Hepatocyte (in vitro differentiated cells): Measurements from ENCODE around the gene PSMD11. TPM values are rescaled to one million over a fixed set of nuclear protein-coding genes. Genes with fewer than 3 reads are reported as not detected.

Experiments
- DNase-seq: peaks from one replicate; pipeline ENCODE4 v3.0.0-alpha.2; 2016; ENCODE audit warnings: low spot score
- H2AFZ ChIP-seq: fragments of 200-600 bp; sonication (generic); 2 replicates; pipeline ENCODE4 v1.6.0; 2016; ENCODE audit warnings: antibody characterized with exemption, mild to moderate bottlenecking
- H3K27ac ChIP-seq: fragments of 200-600 bp; sonication (generic); 2 replicates; pipeline ENCODE4 v1.5.1; 2016; ENCODE audit warnings: mild to moderate bottlenecking
- H3K27me3 ChIP-seq: fragments of 200-600 bp; sonication (generic); 2 replicates; pipeline ENCODE4 v1.6.1; 2016
- H3K36me3 ChIP-seq: fragments of 200-600 bp; sonication (generic); replicated peaks from 2 replicates; pipeline ENCODE4 v1.5.1; 2016; ENCODE audit warnings: low read depth; ENCODE audit not compliant: insufficient read depth
- H3K4me1 ChIP-seq: fragments of 200-600 bp; sonication (generic); 2 replicates; pipeline ENCODE4 v1.5.1; 2016; ENCODE audit warnings: mild to moderate bottlenecking, moderate library complexity; ENCODE audit not compliant: insufficient read depth
- H3K4me2 ChIP-seq: fragments of 200-600 bp; sonication (generic); 2 replicates; pipeline ENCODE4 v1.6.0; 2016
- H3K4me3 ChIP-seq: fragments of 200-600 bp; sonication (generic); 2 replicates; pipeline ENCODE4 v1.5.1; 2016; ENCODE audit warnings: mild to moderate bottlenecking
- H3K79me2 ChIP-seq: fragments of 200-600 bp; sonication (generic); 2 replicates; pipeline ENCODE4 v1.6.0; 2017; ENCODE audit warnings: mild to moderate bottlenecking
- H3K9me2 ChIP-seq: fragments of 200-600 bp; sonication (generic); replicated peaks from 2 replicates; pipeline ENCODE4 v1.6.0; 2017; ENCODE audit warnings: mild to moderate bottlenecking; ENCODE audit not compliant: insufficient read depth
- H3K9me3 ChIP-seq: fragments of 200-600 bp; sonication (generic); 2 replicates; pipeline ENCODE4 v1.5.1; 2016; ENCODE audit warnings: low read depth, mild to moderate bottlenecking
- H4K20me1 ChIP-seq: fragments of 200-600 bp; sonication (generic); 2 replicates; pipeline ENCODE4 v1.6.0; 2016; ENCODE audit warnings: mild to moderate bottlenecking; ENCODE audit not compliant: insufficient read depth, poor library complexity, severe bottlenecking
- EZH2 ChIP-seq: fragments of 200-600 bp; sonication (generic); IDR thresholded peaks from 2 replicates; pipeline ENCODE4 v1.6.1; 2016; ENCODE audit warnings: antibody characterized with exemption, mild to moderate bottlenecking, borderline replicate concordance
- EZH2phosphoT487 ChIP-seq: fragments of 200-600 bp; sonication (generic); IDR thresholded peaks from one replicate; pipeline ENCODE4 v1.6.1; 2018; ENCODE audit warnings: antibody characterized with exemption, mild to moderate bottlenecking, low read depth, moderate library complexity; ENCODE audit not compliant: unreplicated experiment, severe bottlenecking
- WGBS: methylation state at CpG from one replicate; pipeline ENCODE4 v1.1.6; 2016; ENCODE audit warnings: low lambda C conversion rate; ENCODE audit errors: missing lambda C conversion rate; 5-methylcytosine and 5-hydroxymethylcytosine counted together
- polyA plus RNA-seq: library from polyadenylated mRNA; unstranded; fragments of >200 nt; fragmentation: Nextera tagmentation; extraction: Ambion mirVana; gene quantifications from 2 replicates; pipeline ENCODE4 v1.2.1, GENCODE V29; 2016
- total RNA-seq: library from RNA; depleted of rRNA; stranded (reverse); fragments of >200 nt; gene quantifications from 2 replicates; pipeline ENCODE4 v1.2.3, GENCODE V29; 2014
- TF ChIP-seq, protein P1 (sequence below): fragments of 200-600 bp; sonication (generic); IDR thresholded peaks from 2 replicates; pipeline ENCODE4 v1.5.1; 2016; ENCODE audit warnings: antibody characterized with exemption, mild to moderate bottlenecking; ENCODE audit not compliant: poor library complexity

Gene PSMD11
- total and polyA plus RNA-seq, 2 experiments from 2014 or later: 62.0 to 141 TPM

DNA sequence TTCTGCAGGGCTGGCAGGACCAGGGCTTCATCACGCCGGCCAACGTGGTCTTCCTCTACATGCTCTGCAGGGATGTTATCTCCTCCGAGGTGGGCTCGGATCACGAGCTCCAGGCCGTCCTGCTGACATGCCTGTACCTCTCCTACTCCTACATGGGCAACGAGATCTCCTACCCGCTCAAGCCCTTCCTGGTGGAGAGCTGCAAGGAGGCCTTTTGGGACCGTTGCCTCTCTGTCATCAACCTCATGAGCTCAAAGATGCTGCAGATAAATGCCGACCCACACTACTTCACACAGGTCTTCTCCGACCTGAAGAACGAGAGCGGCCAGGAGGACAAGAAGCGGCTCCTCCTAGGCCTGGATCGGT is 43.9 kb downstream of the PSMD11 start:
- no peaks in the 10 kb centered on the region for H3K9me2 ChIP-seq
- peak overlapping the region; percentile 97 for H3K4me2 ChIP-seq
- 94% methylated on average over 16 of the region's 16 CpGs for WGBS
- no peaks in the 10 kb centered on the region for H3K36me3 ChIP-seq
- no peak overlapping the region for H2AFZ ChIP-seq
- TF ChIP-seq, protein P1, sequence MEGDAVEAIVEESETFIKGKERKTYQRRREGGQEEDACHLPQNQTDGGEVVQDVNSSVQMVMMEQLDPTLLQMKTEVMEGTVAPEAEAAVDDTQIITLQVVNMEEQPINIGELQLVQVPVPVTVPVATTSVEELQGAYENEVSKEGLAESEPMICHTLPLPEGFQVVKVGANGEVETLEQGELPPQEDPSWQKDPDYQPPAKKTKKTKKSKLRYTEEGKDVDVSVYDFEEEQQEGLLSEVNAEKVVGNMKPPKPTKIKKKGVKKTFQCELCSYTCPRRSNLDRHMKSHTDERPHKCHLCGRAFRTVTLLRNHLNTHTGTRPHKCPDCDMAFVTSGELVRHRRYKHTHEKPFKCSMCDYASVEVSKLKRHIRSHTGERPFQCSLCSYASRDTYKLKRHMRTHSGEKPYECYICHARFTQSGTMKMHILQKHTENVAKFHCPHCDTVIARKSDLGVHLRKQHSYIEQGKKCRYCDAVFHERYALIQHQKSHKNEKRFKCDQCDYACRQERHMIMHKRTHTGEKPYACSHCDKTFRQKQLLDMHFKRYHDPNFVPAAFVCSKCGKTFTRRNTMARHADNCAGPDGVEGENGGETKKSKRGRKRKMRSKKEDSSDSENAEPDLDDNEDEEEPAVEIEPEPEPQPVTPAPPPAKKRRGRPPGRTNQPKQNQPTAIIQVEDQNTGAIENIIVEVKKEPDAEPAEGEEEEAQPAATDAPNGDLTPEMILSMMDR: no peak
- TF ChIP-seq EZH2 (no peak), EZH2phosphoT487 (no peak)
- no peaks in the 10 kb centered on the region for H3K27me3 ChIP-seq
- no peak for DNase-seq
- no peaks in the 10 kb centered on the region for H4K20me1 ChIP-seq
- no peaks in the 10 kb centered on the region for H3K9me3 ChIP-seq
- no peak overlapping the region for H3K27ac ChIP-seq
- peaks cover 7% of the 10 kb centered on the region for H3K4me1 ChIP-seq
- no peaks in the 10 kb centered on the region for H3K79me2 ChIP-seq
- H3K4me3 ChIP-seq: no peak overlapping the region

DNA sequence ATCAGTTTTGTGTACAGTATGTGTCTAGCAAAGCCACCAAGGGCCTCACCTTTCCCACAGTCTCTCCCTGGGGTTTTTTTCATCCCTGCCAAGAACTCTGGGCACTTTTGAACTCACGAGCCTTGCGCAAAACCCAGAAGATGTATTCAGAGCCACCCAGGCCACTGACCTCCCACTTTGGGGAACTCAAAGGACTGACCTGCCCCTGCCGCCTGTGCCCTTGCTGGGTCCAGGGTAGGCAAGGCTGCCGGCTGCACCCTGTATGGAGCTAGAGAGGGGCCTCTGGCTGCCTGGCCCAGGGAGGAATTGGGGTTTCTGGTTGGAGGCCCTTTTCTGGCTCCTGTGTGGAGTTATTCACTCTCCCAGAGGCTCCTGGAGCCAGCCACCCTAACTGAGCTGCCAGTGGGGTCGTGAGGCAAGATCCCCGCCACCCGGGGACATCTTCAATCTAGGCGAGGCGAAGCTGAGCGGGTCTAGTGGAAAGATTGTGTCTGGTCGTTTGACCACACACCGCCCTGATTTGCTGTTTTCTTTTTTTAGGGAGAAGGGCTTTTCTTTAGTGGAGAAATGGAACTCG is 44.4 kb downstream of the PSMD11 start:
- 94% methylated on average over 13 of the region's 13 CpGs for WGBS
- TF ChIP-seq, protein P1: no peak
- no peak for TF ChIP-seq EZH2
- TF ChIP-seq EZH2phosphoT487: no peak
- Histone ChIP-seq H3K79me2 (no peaks in the 10 kb centered on the region), H3K27me3 (no peaks in the 10 kb centered on the region), H3K27ac (no peak overlapping the region), H3K4me1 (peaks cover 7% of the 10 kb centered on the region), H3K4me2 (no peak overlapping the region), H4K20me1 (no peaks in the 10 kb centered on the region), H3K9me3 (no peaks in the 10 kb centered on the region), H3K36me3 (no peaks in the 10 kb centered on the region), H3K4me3 (no peak overlapping the region), H3K9me2 (no peaks in the 10 kb centered on the region), H2AFZ (no peak overlapping the region)
- DNase-seq: no peak

DNA sequence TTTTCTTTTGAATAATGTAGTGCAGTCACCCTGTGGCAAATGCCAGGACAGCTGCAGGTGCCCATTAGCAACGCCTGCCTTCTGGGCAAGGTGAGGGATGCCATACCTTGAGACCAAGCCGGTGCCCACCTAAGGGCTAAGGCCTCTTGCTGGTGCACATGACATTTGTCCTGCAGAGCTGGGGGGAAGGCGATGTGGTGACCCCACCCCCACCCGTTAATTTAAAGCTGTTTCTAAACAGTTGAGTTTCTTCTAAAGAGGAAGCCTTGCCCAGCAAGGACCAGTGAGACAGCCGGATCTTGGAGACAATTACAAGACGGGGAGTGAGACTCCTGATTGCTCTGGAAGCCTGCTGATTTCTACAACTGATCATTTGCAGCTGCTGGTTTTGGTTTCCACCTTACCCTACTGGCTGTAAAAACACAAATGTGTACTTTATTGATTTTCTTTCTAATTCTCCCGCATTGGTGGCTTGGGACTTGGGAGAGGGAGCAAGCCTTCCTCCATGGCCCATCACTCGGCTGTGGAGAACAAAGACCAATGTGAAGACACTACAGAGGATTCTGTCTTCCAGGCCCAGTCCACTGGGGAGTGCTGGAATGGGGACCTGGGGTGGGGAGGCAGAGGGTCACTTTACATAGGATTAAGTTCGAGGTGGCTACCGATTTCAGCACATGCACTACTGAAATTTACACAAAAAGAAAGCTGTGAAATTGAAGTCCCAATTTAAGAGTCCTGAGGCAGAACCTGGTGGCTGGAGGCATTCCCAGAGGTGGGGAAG is 45.2 kb downstream of the PSMD11 start:
- Histone ChIP-seq H3K9me3 (no peaks in the 10 kb centered on the region), H3K4me2 (no peak overlapping the region), H3K79me2 (no peaks in the 10 kb centered on the region), H3K27ac (no peak overlapping the region), H3K4me1 (peaks cover 7% of the 10 kb centered on the region), H3K27me3 (no peaks in the 10 kb centered on the region), H3K4me3 (no peak overlapping the region), H2AFZ (no peak overlapping the region), H3K9me2 (no peaks in the 10 kb centered on the region), H4K20me1 (no peaks in the 10 kb centered on the region), H3K36me3 (no peaks in the 10 kb centered on the region)
- TF ChIP-seq, protein P1: no peak
- no peak for TF ChIP-seq EZH2phosphoT487
- TF ChIP-seq EZH2: no peak
- DNase-seq: no peak
- 82% methylated on average over 10 of the region's 10 CpGs for WGBS
